Sigmoid colon (tissue), 7 donors: ENCODE results near the gene BCL2L13. TPM values are rescaled to one million over a fixed set of nuclear protein-coding genes. Genes with fewer than 3 reads are reported as not detected.

Source experiments
- DNase-seq: peaks from one replicate; pipeline ENCODE4 v3.0.0-alpha.2; 2019
- H3K27ac ChIP-seq, 4 donors: fragments of 200-600 bp; sonication (generic); one replicate each; pipeline ENCODE4 v1.5.1; 2016 to 2019; ENCODE audit warnings: mild to moderate bottlenecking in 1 of 4
- H3K27me3 ChIP-seq, 3 donors: fragments of 200-600 bp; sonication (generic); one replicate each; pipeline ENCODE4 v1.5.1; 2019; ENCODE audit warnings: mild to moderate bottlenecking in 1 of 3
- H3K36me3 ChIP-seq, 4 donors: fragments of 200-600 bp; sonication (generic); one replicate each; pipeline ENCODE4 v1.5.1; 2016 to 2019
- H3K4me1 ChIP-seq, 4 donors: fragments of 200-600 bp; sonication (generic); one replicate each; pipeline ENCODE4 v1.5.1; 2017 to 2019
- H3K4me3 ChIP-seq, 4 donors: fragments of 200-600 bp; sonication (generic); one replicate each; pipeline ENCODE4 v1.5.1; 2017 to 2019; ENCODE audit warnings: mild to moderate bottlenecking in 2 of 4, moderate library complexity in 1 of 4
- H3K9me3 ChIP-seq, 4 donors: fragments of 200-600 bp in 3 of 4; sonication (generic) in 3 of 4; one replicate each; pipeline versions ENCODE4 v1.5.1 to v1.6.1; 2013 to 2019
- CTCF ChIP-seq, 4 experiments: fragments of 450-650 bp in 3 of 4; fragments of 200-600 bp in 1 of 4; IDR thresholded peaks; one replicate each; pipeline ENCODE4 v1.5.1; 2016 to 2019; ENCODE audit warnings: antibody characterized with exemption in 4 of 4, mild to moderate bottlenecking in 3 of 4, moderate library complexity in 2 of 4
- EP300 ChIP-seq, 4 donors: sonication (generic); formaldehyde crosslinking; IDR thresholded peaks; one replicate each; pipeline ENCODE4 v1.6.1; 2017; ENCODE audit warnings: antibody characterized with exemption in 4 of 4
- POLR2A ChIP-seq, 2 donors: fragments of 450-650 bp; IDR thresholded peaks; one replicate each; pipeline ENCODE4 v1.6.1; 2016; ENCODE audit warnings: antibody characterized with exemption in 2 of 2, mild to moderate bottlenecking in 2 of 2, moderate library complexity in 2 of 2
- POLR2AphosphoS5 ChIP-seq, 4 donors: sonication (generic); formaldehyde crosslinking; IDR thresholded peaks; one replicate each; pipeline ENCODE4 v1.6.1; 2017; ENCODE audit warnings: antibody characterized with exemption in 4 of 4
- WGBS, 2 donors: extraction: QIAGEN DNeasy Blood & Tissue Kit; methylation state at CpG; one replicate each; pipeline ENCODE4 v1.1.7; 2013; 5-methylcytosine and 5-hydroxymethylcytosine counted together
- intact Hi-C: fragments of 100-400 bp; cut with DNase I; formaldehyde crosslinking; loops from one replicate; pipeline ENCODE4 v1.15.1; 2023
- polyA plus RNA-seq, 3 donors: library from polyadenylated mRNA; stranded (reverse); fragments of 200-250 nt; gene quantifications; one replicate each; pipeline ENCODE4 v1.2.3, GENCODE V29; 2013
- total RNA-seq, 4 donors: library from RNA; depleted of rRNA; stranded (reverse); fragments of >200 nt; gene quantifications; one replicate each; pipeline ENCODE4 v1.1.0, GENCODE V29; 2016
- donor health status: healthy with polysubstance abuse.
- donor health status: Bipolar disorder and iron deficiency.
- donor health status: healthy.

Gene BCL2L13
- total and polyA plus RNA-seq, 7 donors, result 29.4 to 68.1 (median 59.2) TPM

- 75 to 81% methylated on average over 14 of the region's 14 CpGs for WGBS, 2 donors
- DNase-seq, result no peak
- Histone ChIP-seq H3K4me3 (no peak overlapping the region), H3K4me1 (peaks cover 0 to 3% (median under 1%) of the 10 kb centered on the region in 4 donors), H3K9me3 (no peaks in the 10 kb centered on the region), H3K27me3 (no peaks in the 10 kb centered on the region), H3K27ac (no peak overlapping the region), H3K36me3 (no peaks in the 10 kb centered on the region)
- intact Hi-C loops, result no loop called here
- no peak for TF ChIP-seq POLR2AphosphoS5 (IDR thresholded peaks at IDR 0.05)
- TF ChIP-seq CTCF (IDR thresholded peaks at IDR 0.05), result no peak
- no peak for TF ChIP-seq POLR2A (IDR thresholded peaks at IDR 0.05)
- no peak for TF ChIP-seq EP300 (IDR thresholded peaks at IDR 0.05)
Observed at GRCh38 chr22:17767233-17768065, 128.9 kb downstream of the BCL2L13 start.

GRCh38 chr22:17769013-17769715 is 130.6 kb downstream of the BCL2L13 start:
- H3K9me3 ChIP-seq, result no peaks in the 10 kb centered on the region
- TF ChIP-seq POLR2AphosphoS5 (IDR thresholded peaks at IDR 0.05) (no peak), EP300 (IDR thresholded peaks at IDR 0.05) (no peak), POLR2A (IDR thresholded peaks at IDR 0.05) (no peak), CTCF (IDR thresholded peaks at IDR 0.05) (no peak)
- no peaks in the 10 kb centered on the region for H3K36me3 ChIP-seq
- no peaks in the 10 kb centered on the region for H3K27me3 ChIP-seq
- 68 to 80% methylated on average over 14 of the region's 14 CpGs for WGBS, 2 donors
- no peak overlapping the region for H3K27ac ChIP-seq
- peaks cover 0 to 17% (median 13%) of the 10 kb centered on the region in 4 donors for H3K4me1 ChIP-seq
- no peak overlapping the region for H3K4me3 ChIP-seq
- no peak for DNase-seq
- intact Hi-C loops, result no loop called here

GRCh38 chr22:17769716-17770082 is 131.1 kb downstream of the BCL2L13 start:
- H3K36me3 ChIP-seq, result no peaks in the 10 kb centered on the region
- H3K27me3 ChIP-seq, result no peaks in the 10 kb centered on the region
- peak; percentile 60 for DNase-seq
- no peak overlapping the region for H3K27ac ChIP-seq
- no peaks in the 10 kb centered on the region for H3K9me3 ChIP-seq
- 24 to 71% methylated on average over 9 of the region's 9 CpGs for WGBS, 2 donors
- no peak overlapping the region for H3K4me3 ChIP-seq
- intact Hi-C loops, result no loop called here
- TF ChIP-seq POLR2AphosphoS5 (IDR thresholded peaks at IDR 0.05) (no peak), CTCF (IDR thresholded peaks at IDR 0.05) (no peak), POLR2A (IDR thresholded peaks at IDR 0.05) (no peak), EP300 (IDR thresholded peaks at IDR 0.05) (no peak)
- H3K4me1 ChIP-seq, result peaks cover 0 to 20% (median 14%) of the 10 kb centered on the region in 4 donors

- H3K36me3 ChIP-seq, result no peaks in the 10 kb centered on the region
- peaks cover 0 to 22% (median 15%) of the 10 kb centered on the region in 4 donors for H3K4me1 ChIP-seq
- H3K27me3 ChIP-seq, result no peaks in the 10 kb centered on the region
- DNase-seq, result no peak
- intact Hi-C loops, result no loop called here
- TF ChIP-seq CTCF (IDR thresholded peaks at IDR 0.05) (no peak), POLR2AphosphoS5 (IDR thresholded peaks at IDR 0.05) (no peak), POLR2A (IDR thresholded peaks at IDR 0.05) (no peak), EP300 (IDR thresholded peaks at IDR 0.05) (no peak)
- H3K4me3 ChIP-seq, result no peak overlapping the region
- H3K27ac ChIP-seq, result no peak overlapping the region
- WGBS, 2 donors, result 88% methylated on average over 19 of the region's 19 CpGs
- no peaks in the 10 kb centered on the region for H3K9me3 ChIP-seq
Observed at GRCh38 chr22:17770180-17771077, 131.9 kb downstream of the BCL2L13 start.
